GM18499 (cell line): ENCODE measurements around the gene ABCA3.

Source experiments
- ATAC-seq: cut with Tn5 transposase; IDR thresholded peaks from one replicate; pipeline ENCODE4 v1.9.1; 2021; ENCODE audit warnings: moderate number of reproducible peaks; ENCODE audit not compliant: insufficient read depth, unreplicated experiment

The ABCA3 gene

DNA sequence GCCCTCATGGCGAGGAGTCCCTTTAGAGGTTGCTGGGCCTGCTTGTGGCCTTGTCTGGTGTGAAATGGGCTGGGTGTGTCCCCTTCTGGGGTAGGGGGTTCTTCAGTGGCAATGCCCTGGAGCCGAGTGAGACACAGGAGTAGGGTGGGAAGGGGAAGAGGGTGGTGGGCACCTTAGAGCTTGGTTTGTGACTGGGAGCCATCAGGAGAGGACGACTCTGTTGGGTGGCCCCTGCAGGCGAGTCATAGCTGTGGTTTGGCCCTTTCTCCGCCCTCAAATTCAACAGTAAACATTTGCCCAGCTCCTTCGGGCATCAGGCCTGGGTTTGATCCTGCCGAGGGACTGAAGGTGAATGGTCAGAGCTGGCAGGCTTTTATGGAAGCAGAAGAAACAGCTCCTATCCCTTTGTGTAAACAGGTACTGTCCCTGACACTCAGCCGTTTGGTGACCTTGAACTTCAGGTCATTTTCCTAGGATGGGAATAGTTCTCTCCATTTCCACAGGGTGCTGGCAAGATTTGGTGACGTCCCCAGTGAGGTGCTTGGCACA lies 114.2 kb downstream of the ABCA3 start:
- ATAC-seq = no peak
